ENCODE measurements around the gene MTUS2.

- TF ChIP-seq CTCF (conservative IDR thresholded peaks at IDR 0.05; ENCODE audit: low read depth, low read length) (no peak), EZH2 (IDR thresholded peaks at IDR 0.05; ENCODE audit: borderline replicate concordance, low read depth, low read length, poor library complexity, severe bottlenecking) (no peak)
These were observed 614.2 kb downstream of the MTUS2 start for GRCh38 chr13:29434217-29434945.
